HepG2 (cell line): ENCODE measurements around the gene CCDC148. TPM values are rescaled to one million over a fixed set of nuclear protein-coding genes. Genes with fewer than 3 reads are reported as not detected.

Experiments
- ATAC-seq: fragments of 200-7000 bp; cut with Tn5 transposase; 3 replicates; pipeline ENCODE4 v1.9.1; 2020; ENCODE audit warnings: mild to moderate bottlenecking, moderate library complexity
- BruUV-seq: library from RNA; stranded (reverse); fragments of 400-500 nt; replicated peaks from 2 replicates; lab custom pipeline; 2021; lab: Mats Ljungman, UMichigan
- CTCF ChIA-PET: fragments of 300-600 bp; formaldehyde crosslinking; extraction: SDS; loops from one replicate; lab custom pipeline; 2021; ENCODE audit warnings: low total read pairs, inconsistent platforms, low intra/inter-chr PET ratio; lab: Yijun Ruan, JAX
- POLR2A ChIA-PET: fragments of 350-600 bp; sonication (Branson Sonifier 250); formaldehyde crosslinking; loops from one replicate; lab custom pipeline; 2020; ENCODE audit warnings: antibody characterized with exemption, inconsistent platforms; lab: Yijun Ruan, JAX
- DNase-seq: peaks from one replicate; pipeline ENCODE4 v3.0.0-alpha.2; 2015; ENCODE audit warnings: low spot score
- FAIRE-seq: peaks from 3 replicates; lab custom pipeline; 2011; peaks lifted over from hg19 to GRCh38; lab: Jason Lieb, UNC
- H2AFZ ChIP-seq: one replicate; pipeline ENCODE4 v1.6.1; 2011; ENCODE audit warnings: low read length, inconsistent platforms
- H3K27ac ChIP-seq: fragments of 300-600 bp; 3 replicates; pipeline ENCODE4 v1.8.0; 2011; ENCODE audit warnings: mixed run types, mild to moderate bottlenecking, mixed read lengths, low read length, inconsistent platforms; ENCODE audit not compliant: insufficient read depth; ENCODE audit errors: extremely low read length
- H3K27me3 ChIP-seq, 2 experiments: fragments of 200-600 bp in 1 of 2; 2 replicates in 1 of 2; 3 replicates in 1 of 2; pipeline versions ENCODE4 v1.6.0 to v1.8.0; 2011; ENCODE audit warnings: low read length in 2 of 2, mild to moderate bottlenecking in 2 of 2, moderate library complexity in 2 of 2, inconsistent platforms in 1 of 2; ENCODE audit not compliant: insufficient read depth in 2 of 2, control insufficient read depth in 1 of 2
- H3K36me3 ChIP-seq, 2 experiments: fragments of 200-600 bp in 1 of 2; replicated peaks in 1 of 2; 2 replicates in 1 of 2; 3 replicates in 1 of 2; pipeline versions ENCODE4 v1.5.1 to v1.8.0; 2011; ENCODE audit warnings: low read length in 2 of 2, inconsistent platforms in 1 of 2; ENCODE audit not compliant: insufficient read depth in 2 of 2, control insufficient read depth in 1 of 2
- H3K4me1 ChIP-seq: 2 replicates; pipeline ENCODE4 v1.5.1; 2012; ENCODE audit warnings: low read length, inconsistent platforms; ENCODE audit not compliant: insufficient read depth
- H3K4me2 ChIP-seq: 2 replicates; pipeline ENCODE4 v1.6.0; 2011; ENCODE audit warnings: low read depth, low read length, inconsistent platforms
- H3K4me3 ChIP-seq, 3 experiments: fragments of 200-600 bp in 1 of 3; sonication (generic), shearing (Covaris generic) in 1 of 3; replicated peaks in 1 of 3; 2 replicates each; pipeline ENCODE4 v1.5.1; 2011 to 2016; ENCODE audit warnings: low read length in 3 of 3, inconsistent platforms in 2 of 3, low read depth in 2 of 3, mild to moderate bottlenecking in 2 of 3, control low read depth in 1 of 3, mixed read lengths in 1 of 3; ENCODE audit not compliant: insufficient read depth in 1 of 3
- H3K79me2 ChIP-seq: one replicate; pipeline ENCODE4 v1.6.1; 2011; ENCODE audit warnings: low read length, inconsistent platforms; ENCODE audit not compliant: insufficient read depth
- H3K9ac ChIP-seq: 2 replicates; pipeline ENCODE4 v1.6.0; 2011; ENCODE audit warnings: mild to moderate bottlenecking, low read depth, low read length, inconsistent platforms; ENCODE audit not compliant: insufficient read depth
- H3K9me3 ChIP-seq: 2 replicates; pipeline ENCODE4 v1.5.1; 2012; ENCODE audit warnings: mild to moderate bottlenecking, low read length
- H4K20me1 ChIP-seq: 2 replicates; pipeline ENCODE4 v1.6.0; 2011; ENCODE audit warnings: inconsistent platforms, mild to moderate bottlenecking, low read length, moderate library complexity; ENCODE audit not compliant: insufficient read depth
- ETV6 ChIP-seq: sonication (generic); formaldehyde crosslinking; conservative IDR thresholded peaks from 2 replicates; pipeline ENCODE4 v1.4.0; 2020; ENCODE audit warnings: missing genetic modification reagents
- MED1 ChIP-seq: sonication (generic); formaldehyde crosslinking; IDR thresholded peaks from 2 replicates; pipeline ENCODE4 v1.4.0; 2020; ENCODE audit warnings: missing genetic modification reagents
- WGBS: methylation state at CpG from one replicate; pipeline ENCODE4 v1.1.6; 2017; ENCODE audit warnings: low lambda C conversion rate; 5-methylcytosine and 5-hydroxymethylcytosine counted together
- in situ Hi-C: cut with HindIII; loops from 2 replicates; pipeline ENCODE4 v1.10.0; 2017; ENCODE audit warnings: low pct_unique_long_range_greater_than_20kb; ENCODE audit not compliant: extremely low pct_ligation_motif_present
- intact Hi-C: fragments of 100-400 bp; cut with micrococcal nuclease; formaldehyde crosslinking; loops from one replicate; pipeline ENCODE4 v1.10.0; 2022; ENCODE audit not compliant: unreplicated experiment
- polyA plus RNA-seq, 8 experiments: library from polyadenylated mRNA; depleted of rRNA in 3 of 8; stranded (reverse) in 7 of 8; unstranded in 1 of 8; fragments of >200 nt; fragmentation: Illumina TruSeq in 4 of 8; extraction: Trizol in 4 of 8; gene quantifications; 2 replicates each; pipeline versions ENCODE4 v1.2.1 to v1.2.3, GENCODE V29; 2011 to 2016; ENCODE audit warnings: low read depth in 4 of 8, missing spikeins in 1 of 8, mixed read lengths in 1 of 8; ENCODE audit not compliant: insufficient read depth in 1 of 8
- total RNA-seq, 5 experiments: library from RNA; depleted of rRNA; stranded (reverse); fragments of >200 nt; fragmentation: Illumina TruSeq; extraction: Trizol; gene quantifications; 2 replicates each; pipeline ENCODE4 v1.2.3, GENCODE V29; 2016; ENCODE audit warnings: low read depth in 1 of 5
- TF ChIP-seq, protein P1 (sequence below): sonication (generic); formaldehyde crosslinking; IDR thresholded peaks from 2 replicates; pipeline ENCODE4 v1.5.0; 2020; ENCODE audit warnings: mild to moderate bottlenecking, missing genetic modification reagents
- TF ChIP-seq, protein P2 (sequence below): sonication (generic); formaldehyde crosslinking; IDR thresholded peaks from 2 replicates; pipeline ENCODE4 v1.4.0; 2020; ENCODE audit warnings: low read depth, mild to moderate bottlenecking, missing genetic modification reagents

The CCDC148 gene
- total and polyA plus RNA-seq, 2 of the 13 experiments (the other 11 are each of a cell fraction or from before 2014, with no cell fraction given): 0.30 to 0.49 TPM

DNA sequence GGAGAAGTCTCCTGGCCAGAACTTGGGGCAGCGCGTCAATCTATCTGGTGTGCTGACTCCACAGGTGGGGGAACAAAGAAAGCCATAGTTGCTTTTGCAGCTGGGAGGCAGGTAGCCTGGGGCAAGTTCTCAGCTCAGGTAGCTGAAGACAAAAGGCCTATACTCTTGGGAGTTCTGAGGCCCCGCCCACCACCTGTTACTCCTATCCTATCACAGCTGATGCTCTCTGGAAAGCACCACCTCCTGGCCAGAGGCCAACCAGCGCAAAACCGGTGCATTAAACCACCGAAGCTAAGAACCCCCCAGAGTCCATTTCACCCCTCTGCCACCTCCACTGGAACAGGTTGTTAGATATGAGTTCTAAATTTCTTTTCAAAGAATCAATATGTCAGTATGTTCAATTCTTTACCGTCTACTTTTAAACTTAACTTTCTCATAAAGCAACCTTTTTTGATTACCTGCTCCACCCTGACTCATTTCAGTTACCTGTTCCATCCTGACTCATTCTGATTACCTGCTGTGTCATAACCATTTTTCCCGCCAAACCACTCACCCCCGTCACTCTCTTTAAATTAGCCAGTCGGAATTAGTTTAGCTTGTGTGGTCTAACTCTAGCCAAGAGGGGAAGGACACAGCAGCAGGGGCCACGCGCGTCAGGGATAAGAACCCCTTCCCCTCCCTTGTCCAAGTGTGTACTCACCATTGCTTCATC, 311.5 kb downstream of the CCDC148 start:
- no peak for FAIRE-seq
- TF ChIP-seq, protein P1, sequence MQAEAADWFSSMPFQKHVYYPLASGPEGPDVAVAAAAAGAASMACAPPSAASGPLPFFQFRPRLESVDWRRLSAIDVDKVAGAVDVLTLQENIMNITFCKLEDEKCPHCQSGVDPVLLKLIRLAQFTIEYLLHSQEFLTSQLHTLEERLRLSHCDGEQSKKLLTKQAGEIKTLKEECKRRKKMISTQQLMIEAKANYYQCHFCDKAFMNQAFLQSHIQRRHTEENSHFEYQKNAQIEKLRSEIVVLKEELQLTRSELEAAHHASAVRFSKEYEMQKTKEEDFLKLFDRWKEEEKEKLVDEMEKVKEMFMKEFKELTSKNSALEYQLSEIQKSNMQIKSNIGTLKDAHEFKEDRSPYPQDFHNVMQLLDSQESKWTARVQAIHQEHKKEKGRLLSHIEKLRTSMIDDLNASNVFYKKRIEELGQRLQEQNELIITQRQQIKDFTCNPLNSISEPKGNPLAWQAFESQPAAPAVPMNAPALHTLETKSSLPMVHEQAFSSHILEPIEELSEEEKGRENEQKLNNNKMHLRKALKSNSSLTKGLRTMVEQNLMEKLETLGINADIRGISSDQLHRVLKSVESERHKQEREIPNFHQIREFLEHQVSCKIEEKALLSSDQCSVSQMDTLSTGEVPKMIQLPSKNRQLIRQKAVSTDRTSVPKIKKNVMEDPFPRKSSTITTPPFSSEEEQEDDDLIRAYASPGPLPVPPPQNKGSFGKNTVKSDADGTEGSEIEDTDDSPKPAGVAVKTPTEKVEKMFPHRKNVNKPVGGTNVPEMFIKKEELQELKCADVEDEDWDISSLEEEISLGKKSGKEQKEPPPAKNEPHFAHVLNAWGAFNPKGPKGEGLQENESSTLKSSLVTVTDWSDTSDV (CRISPR knock-in tag): no peak
- TF ChIP-seq MED1 (CRISPR knock-in tag) (no peak), ETV6 (CRISPR knock-in tag) (no peak)
- TF ChIP-seq, protein P2, sequence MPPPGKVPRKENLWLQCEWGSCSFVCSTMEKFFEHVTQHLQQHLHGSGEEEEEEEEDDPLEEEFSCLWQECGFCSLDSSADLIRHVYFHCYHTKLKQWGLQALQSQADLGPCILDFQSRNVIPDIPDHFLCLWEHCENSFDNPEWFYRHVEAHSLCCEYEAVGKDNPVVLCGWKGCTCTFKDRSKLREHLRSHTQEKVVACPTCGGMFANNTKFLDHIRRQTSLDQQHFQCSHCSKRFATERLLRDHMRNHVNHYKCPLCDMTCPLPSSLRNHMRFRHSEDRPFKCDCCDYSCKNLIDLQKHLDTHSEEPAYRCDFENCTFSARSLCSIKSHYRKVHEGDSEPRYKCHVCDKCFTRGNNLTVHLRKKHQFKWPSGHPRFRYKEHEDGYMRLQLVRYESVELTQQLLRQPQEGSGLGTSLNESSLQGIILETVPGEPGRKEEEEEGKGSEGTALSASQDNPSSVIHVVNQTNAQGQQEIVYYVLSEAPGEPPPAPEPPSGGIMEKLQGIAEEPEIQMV: no peak
- TF ChIP-seq, all 625 proteins: peak for 0
- no peak overlapping the region for H3K4me2 ChIP-seq
- H3K9ac ChIP-seq: no peak overlapping the region
- no peak overlapping the region for H3K27ac ChIP-seq
- no peaks in the 10 kb centered on the region for H3K36me3 ChIP-seq
- H3K4me3 ChIP-seq: no peak overlapping the region
- POLR2A ChIA-PET: interaction anchor here (2.7 kb wide), 1 partner anchor 13 kb away, joined by 19 read pairs; no protein-coding TSS in a partner anchor
- no TSS peak for BruUV-seq
- in situ Hi-C loops (no loop called here), intact Hi-C loops (no loop called here)
- H3K4me1 ChIP-seq: peaks cover 22% of the 10 kb centered on the region
- CTCF ChIA-PET: no interaction called here
- DNase-seq: no peak
- no peaks in the 10 kb centered on the region; the same call in 1 of the 2 replicates for H3K9me3 ChIP-seq
- no peaks in the 10 kb centered on the region for H3K27me3 ChIP-seq
- WGBS: 92% methylated on average over 12 of the region's 13 CpGs
- no peaks in the 10 kb centered on the region for H4K20me1 ChIP-seq
- ATAC-seq: no peak
- no peaks in the 10 kb centered on the region for H3K79me2 ChIP-seq
- H2AFZ ChIP-seq: no peak overlapping the region
